A673 (cell line): ENCODE measurements around the gene ZNF524. TPM values are rescaled to one million over a fixed set of nuclear protein-coding genes. Genes with fewer than 3 reads are reported as not detected.

Source experiments
- BruUV-seq: library from RNA; stranded (reverse); fragments of 400-500 nt; replicated peaks from 2 replicates; lab custom pipeline; 2021; lab: Mats Ljungman, UMichigan
- CTCF ChIA-PET: fragments of 300-600 bp; sonication (Branson Sonifier 250); formaldehyde crosslinking; loops from one replicate; lab custom pipeline; 2022; ENCODE audit warnings: antibody characterized with exemption; lab: Charles Lee
- POLR2A ChIA-PET: fragments of 300-600 bp; sonication (Branson Sonifier 250); formaldehyde crosslinking; loops from one replicate; lab custom pipeline; 2022; ENCODE audit warnings: antibody characterized with exemption; ENCODE audit not compliant: low non-redundant PET; lab: Charles Lee
- DNase-seq: peaks from one replicate; pipeline ENCODE4 v3.0.0-alpha.2; 2015; ENCODE audit warnings: low spot score
- H3K27ac ChIP-seq: fragments of 200-600 bp; sonication (generic); 2 replicates; pipeline ENCODE4 v1.5.1; 2016; ENCODE audit warnings: mixed run types, low read depth, mild to moderate bottlenecking, mixed read lengths, antibody characterized with exemption, low read length; ENCODE audit not compliant: poor library complexity, severe bottlenecking
- H3K27me3 ChIP-seq: fragments of 200-600 bp; sonication (generic); replicated peaks from 2 replicates; pipeline ENCODE4 v1.6.1; 2017; ENCODE audit warnings: mixed run types, low read depth, mild to moderate bottlenecking, mixed read lengths, antibody characterized with exemption, low read length; ENCODE audit not compliant: insufficient read depth, poor library complexity
- H3K36me3 ChIP-seq: fragments of 200-600 bp; sonication (generic); 2 replicates; pipeline ENCODE4 v1.6.1; 2016; ENCODE audit warnings: mixed run types, mild to moderate bottlenecking, mixed read lengths, antibody characterized with exemption, low read length; ENCODE audit not compliant: insufficient read depth, poor library complexity, severe bottlenecking
- H3K4me1 ChIP-seq: fragments of 200-600 bp; sonication (generic); 2 replicates; pipeline ENCODE4 v1.6.1; 2017; ENCODE audit warnings: mixed run types, mild to moderate bottlenecking, mixed read lengths, antibody characterized with exemption, low read length; ENCODE audit not compliant: insufficient read depth, poor library complexity, severe bottlenecking
- H3K4me3 ChIP-seq: fragments of 200-600 bp; sonication (generic); 2 replicates; pipeline ENCODE4 v1.5.1; 2016; ENCODE audit warnings: low read depth, mixed run types, mild to moderate bottlenecking, mixed read lengths, low read length; ENCODE audit not compliant: poor library complexity, severe bottlenecking
- H3K9me3 ChIP-seq: fragments of 200-600 bp; sonication (generic); 2 replicates; pipeline ENCODE4 v1.6.1; 2016; ENCODE audit warnings: mixed run types, low read depth, mild to moderate bottlenecking, mixed read lengths, antibody characterized with exemption, low read length; ENCODE audit not compliant: poor library complexity, severe bottlenecking
- CTCF ChIP-seq: fragments of 300-800, 200-600 bp; sonication (generic); conservative IDR thresholded peaks from 2 replicates; pipeline ENCODE4 v1.5.1; 2017; ENCODE audit warnings: low read depth, mild to moderate bottlenecking, antibody characterized with exemption, low read length, moderate library complexity, mixed read lengths
- EZH2 ChIP-seq: fragments of 200-600 bp; sonication (generic); IDR thresholded peaks from 2 replicates; pipeline ENCODE4 v1.6.1; 2017; ENCODE audit warnings: borderline replicate concordance, low read depth, mild to moderate bottlenecking, mixed read lengths, antibody characterized with exemption, low read length; ENCODE audit not compliant: poor library complexity, severe bottlenecking
- intact Hi-C: fragments of 100-400 bp; cut with micrococcal nuclease; formaldehyde crosslinking; loops from one replicate; pipeline ENCODE4 v1.10.0; 2022; ENCODE audit not compliant: unreplicated experiment
- total RNA-seq: library from RNA; stranded (reverse); gene quantifications from 2 replicates; pipeline ENCODE4 v1.2.3, GENCODE V29; 2021

The ZNF524 gene
- total RNA-seq, 1 experiment from 2014 or later = 7.5 TPM

GRCh38 chr19:55611300-55611982, 11.4 kb downstream of the ZNF524 start:
- BruUV-seq = no TSS peak
- no peak overlapping the region for H3K4me3 ChIP-seq

GRCh38 chr19:55611983-55612645, 12.0 kb downstream of the ZNF524 start:
- H3K4me3 ChIP-seq = no peak overlapping the region
- ChIA-PET POLR2A (no interaction called here), CTCF (no interaction called here)
- DNase-seq = no peak
- no peak for TF ChIP-seq EZH2
- TF ChIP-seq CTCF = no peak
- intact Hi-C loops = no loop called here
- H3K9me3 ChIP-seq = no peaks in the 10 kb centered on the region
- H3K27ac ChIP-seq = no peak overlapping the region
- no TSS peak for BruUV-seq
- H3K4me1 ChIP-seq = peaks cover under 1% of the 10 kb centered on the region
- peaks cover 26% of the 10 kb centered on the region for H3K36me3 ChIP-seq
- no peaks in the 10 kb centered on the region for H3K27me3 ChIP-seq

More at GRCh38 chr19:55611300-55611982, 11.4 kb downstream of the ZNF524 start:
- no peaks in the 10 kb centered on the region for H3K9me3 ChIP-seq
- POLR2A ChIA-PET = no interaction called here
- intact Hi-C loops = no loop called here
- TF ChIP-seq EZH2 (no peak), CTCF (no peak)
- no peaks in the 10 kb centered on the region for H3K27me3 ChIP-seq
- CTCF ChIA-PET = no interaction called here
- DNase-seq = no peak
- H3K36me3 ChIP-seq = peaks cover 21% of the 10 kb centered on the region
- no peak overlapping the region for H3K27ac ChIP-seq
- H3K4me1 ChIP-seq = peaks cover 7% of the 10 kb centered on the region

GRCh38 chr19:55613396-55613795, 13.3 kb downstream of the ZNF524 start:
- intact Hi-C loops = no loop called here
- Histone ChIP-seq H3K36me3 (peaks cover 30% of the 10 kb centered on the region), H3K4me3 (no peak overlapping the region), H3K27ac (no peak overlapping the region), H3K9me3 (no peaks in the 10 kb centered on the region), H3K4me1 (no peaks in the 10 kb centered on the region), H3K27me3 (no peaks in the 10 kb centered on the region)
- no peak for DNase-seq
- CTCF ChIA-PET = no interaction called here
- no peak for TF ChIP-seq CTCF
- TF ChIP-seq EZH2 = no peak
- no TSS peak for BruUV-seq
- POLR2A ChIA-PET = interaction anchor here (0.7 kb wide), 1 partner anchor 14 kb away, joined by 4 read pairs; no protein-coding TSS in a partner anchor
